ENCODE measurements around the gene OPN4. TPM values are rescaled to one million over a fixed set of nuclear protein-coding genes. Genes with fewer than 3 reads are reported as not detected.
"Not testable (repeated sequence)": the region's sequence is repeated elsewhere in the genome, so short reads cannot be mapped to it uniquely, and the experiment has no call there.

The OPN4 gene, protein sequence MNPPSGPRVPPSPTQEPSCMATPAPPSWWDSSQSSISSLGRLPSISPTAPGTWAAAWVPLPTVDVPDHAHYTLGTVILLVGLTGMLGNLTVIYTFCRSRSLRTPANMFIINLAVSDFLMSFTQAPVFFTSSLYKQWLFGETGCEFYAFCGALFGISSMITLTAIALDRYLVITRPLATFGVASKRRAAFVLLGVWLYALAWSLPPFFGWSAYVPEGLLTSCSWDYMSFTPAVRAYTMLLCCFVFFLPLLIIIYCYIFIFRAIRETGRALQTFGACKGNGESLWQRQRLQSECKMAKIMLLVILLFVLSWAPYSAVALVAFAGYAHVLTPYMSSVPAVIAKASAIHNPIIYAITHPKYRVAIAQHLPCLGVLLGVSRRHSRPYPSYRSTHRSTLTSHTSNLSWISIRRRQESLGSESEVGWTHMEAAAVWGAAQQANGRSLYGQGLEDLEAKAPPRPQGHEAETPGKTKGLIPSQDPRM
- total RNA-seq, result not detected

DNA sequence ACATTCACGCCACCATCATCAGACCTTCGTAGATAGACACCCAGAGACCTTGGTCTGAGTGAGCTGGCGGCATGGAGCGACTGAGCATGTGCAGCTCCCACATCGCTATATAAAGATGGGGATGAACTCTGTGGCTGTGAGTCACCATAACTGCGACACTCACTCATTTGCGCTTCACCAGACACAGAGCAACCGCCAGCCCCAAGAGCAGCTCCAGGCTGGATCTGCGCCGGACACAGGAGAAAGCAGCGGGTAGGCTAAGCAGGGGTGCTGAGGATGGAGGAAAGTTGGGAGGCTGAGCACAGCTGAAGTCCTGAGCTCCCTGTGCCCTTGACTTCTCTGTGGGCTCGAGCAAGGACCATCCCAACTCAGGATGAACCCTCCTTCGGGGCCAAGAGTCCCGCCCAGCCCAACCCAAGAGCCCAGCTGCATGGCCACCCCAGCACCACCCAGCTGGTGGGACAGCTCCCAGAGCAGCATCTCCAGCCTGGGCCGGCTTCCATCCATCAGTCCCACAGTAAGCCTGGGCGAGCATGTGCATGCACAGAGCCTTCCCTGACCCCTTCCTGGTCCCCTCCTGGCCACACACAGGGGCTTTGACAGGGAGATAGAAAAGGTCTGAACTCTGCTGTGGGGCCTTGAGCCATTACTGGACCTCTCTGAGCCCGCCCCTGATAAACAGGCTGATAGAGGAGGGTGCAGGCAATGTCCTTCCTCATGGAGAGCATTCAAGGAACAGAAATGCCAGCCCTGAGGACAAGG is at the start of gene OPN4:
OPN4 (plus strand) TSS at position 137 of the 762 bp plus-strand sequence; CDS start at position 374, 237 bp downstream.
- DNase-seq, result no peak

DNA sequence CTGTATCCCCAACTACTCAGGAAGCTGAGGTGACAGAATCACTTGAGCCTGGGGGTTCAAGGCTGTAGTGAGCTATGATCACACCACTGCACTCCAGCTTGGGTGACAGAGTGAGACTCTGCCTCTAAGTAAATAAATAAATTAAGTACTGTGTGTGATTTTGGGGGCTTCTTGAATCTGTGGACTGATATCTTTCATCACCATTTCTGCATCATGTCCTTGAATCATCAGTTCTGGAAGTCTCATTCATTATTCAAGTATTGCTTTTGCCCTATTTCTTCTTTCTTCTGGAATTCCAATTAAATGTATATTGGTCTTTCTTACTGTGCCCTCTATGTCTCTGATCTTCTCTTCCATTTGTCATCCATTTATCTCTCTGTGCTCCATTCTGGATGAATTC is 46.7 kb upstream of the OPN4 start:
- Mint-ChIP-seq H3K36me3 (ENCODE audit: insufficient read depth in 2 of 2) (peaks cover 0 to 1% of the 10 kb centered on the region in 2 donors), H3K27me3 (ENCODE audit: low read depth) (peaks cover 15% of the 10 kb centered on the region), H3K9me3 (peaks cover 2% of the 10 kb centered on the region in 2 donors), H3K4me3 (no peak overlapping the region), H3K4me1 (ENCODE audit: low read depth) (no peaks in the 10 kb centered on the region), H3K27ac (no peak overlapping the region)
- DNase-seq (no peak), ATAC-seq (replicated peaks in 1 of 2) (no peak)

More for the DNA sequence above, at the start of gene OPN4:
- Mint-ChIP-seq H3K4me3 (no peak within 1 kb of the TSS), H3K27ac (no peak within 1 kb of the TSS), H3K9me3 (no peaks in the 10 kb centered on the region), H3K4me1 (ENCODE audit: low read depth) (no peaks in the 10 kb centered on the region), H3K27me3 (ENCODE audit: low read depth) (no peaks in the 10 kb centered on the region), H3K36me3 (ENCODE audit: insufficient read depth in 2 of 2) (no peaks in the 10 kb centered on the region)
- no peak for ATAC-seq (replicated peaks in 1 of 2)

DNA sequence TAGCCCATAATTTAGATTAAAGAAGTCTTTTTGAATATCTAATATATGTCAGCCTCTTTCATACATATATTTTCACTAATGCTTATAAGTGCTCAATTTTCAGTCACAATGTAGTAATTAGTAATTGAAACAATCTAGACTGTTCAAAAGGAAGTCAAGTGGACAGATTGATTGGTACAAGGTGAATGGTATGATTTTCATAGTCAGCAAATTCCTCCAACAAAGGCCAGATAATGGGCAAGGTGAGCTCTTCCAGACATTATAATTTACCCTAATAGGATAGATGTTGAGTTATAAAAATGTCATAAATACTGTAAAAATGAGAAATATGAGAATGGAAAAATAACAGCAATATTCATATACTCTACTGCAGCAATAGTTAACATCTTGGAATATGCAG is 44.4 kb upstream of the OPN4 start:
- Mint-ChIP-seq H3K27me3 (ENCODE audit: low read depth) (peaks cover 20% of the 10 kb centered on the region), H3K27ac (no peak overlapping the region), H3K4me3 (no peak overlapping the region), H3K9me3 (peaks cover 2% of the 10 kb centered on the region in 2 donors), H3K36me3 (ENCODE audit: insufficient read depth in 2 of 2) (peaks cover 0 to 1% of the 10 kb centered on the region in 2 donors), H3K4me1 (ENCODE audit: low read depth) (no peaks in the 10 kb centered on the region)
- ATAC-seq (replicated peaks in 1 of 2) (no peak), DNase-seq (no peak)

DNA sequence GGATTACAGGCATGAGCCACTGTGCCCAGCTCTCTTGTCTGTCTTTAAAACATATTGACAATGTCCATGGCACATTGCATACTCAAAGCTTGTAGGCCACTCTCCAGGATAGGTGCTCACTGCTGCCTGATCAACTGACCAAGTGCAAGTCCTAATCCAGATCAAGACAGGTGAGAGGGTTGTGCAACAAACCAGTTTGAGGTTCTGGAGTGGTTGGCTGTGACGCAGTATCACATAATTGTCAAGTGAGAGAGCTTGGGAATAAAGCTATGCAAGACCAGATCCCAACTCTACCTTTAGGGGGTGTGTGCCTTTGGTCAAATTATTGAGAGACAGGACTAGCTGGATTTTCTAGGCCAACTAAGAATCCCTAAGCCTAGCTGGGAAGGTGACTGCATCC is 43.0 kb upstream of the OPN4 start:
- Mint-ChIP-seq H3K9me3 (peaks cover 2 to 4% of the 10 kb centered on the region in 2 donors), H3K27me3 (ENCODE audit: low read depth) (peaks cover 20% of the 10 kb centered on the region), H3K4me1 (ENCODE audit: low read depth) (no peaks in the 10 kb centered on the region), H3K36me3 (ENCODE audit: insufficient read depth in 2 of 2) (peaks cover 0 to 1% of the 10 kb centered on the region in 2 donors), H3K4me3 (no peak overlapping the region), H3K27ac (no peak overlapping the region)
- ATAC-seq (replicated peaks in 1 of 2) (no peak), DNase-seq (no peak)

DNA sequence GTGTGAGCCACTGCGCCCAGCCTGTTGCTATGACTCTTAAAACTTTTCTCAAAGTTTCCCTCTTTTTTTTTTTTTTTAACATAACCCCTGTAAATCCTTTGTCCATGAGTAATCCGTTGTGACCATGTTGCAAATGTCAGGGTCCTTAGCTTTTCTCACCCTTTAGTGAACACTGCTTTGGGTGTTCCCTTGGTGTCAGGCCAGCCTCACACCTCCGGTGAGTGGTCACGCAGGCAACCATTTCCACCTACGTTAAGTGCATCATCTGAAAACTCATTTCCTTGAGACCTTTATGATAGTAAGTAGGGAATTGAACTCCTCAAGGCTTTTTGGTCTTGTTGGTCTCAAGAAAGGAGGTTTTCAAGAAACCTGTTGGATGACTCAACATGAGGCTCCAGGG is 41.3 kb upstream of the OPN4 start:
- H3K4me3 Mint-ChIP-seq, result no peak overlapping the region
- H3K4me1 Mint-ChIP-seq (ENCODE audit: low read depth), result no peaks in the 10 kb centered on the region
- peaks cover 1 to 4% of the 10 kb centered on the region in 2 donors for H3K9me3 Mint-ChIP-seq
- peaks cover 20% of the 10 kb centered on the region for H3K27me3 Mint-ChIP-seq (ENCODE audit: low read depth)
- no peaks in the 10 kb centered on the region for H3K36me3 Mint-ChIP-seq (ENCODE audit: insufficient read depth in 2 of 2)
- ATAC-seq (replicated peaks in 1 of 2) (no peak), DNase-seq (no peak)
- H3K27ac Mint-ChIP-seq, result no peak overlapping the region

DNA sequence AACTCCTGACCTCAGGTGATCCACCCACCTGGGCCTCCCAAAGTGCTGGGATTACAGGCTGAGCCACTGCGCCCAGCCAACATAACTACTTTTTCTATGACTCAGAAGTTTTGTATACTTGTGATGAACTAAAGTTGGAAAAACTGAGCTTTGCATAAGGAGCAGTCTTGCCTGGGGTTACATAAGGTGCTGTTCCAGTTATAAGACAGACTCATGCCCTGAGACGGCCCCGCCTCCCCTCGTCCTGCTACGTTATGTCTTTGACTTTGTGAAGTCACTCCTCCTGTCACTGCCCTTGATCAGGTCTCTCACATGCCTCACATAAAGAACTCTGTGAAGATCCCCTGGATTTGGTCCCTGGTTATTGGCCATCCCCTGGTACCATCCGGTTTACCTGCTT is 40.4 kb upstream of the OPN4 start:
- Mint-ChIP-seq H3K9me3 (peaks cover 0 to 4% of the 10 kb centered on the region in 2 donors), H3K27ac (no peak overlapping the region), H3K27me3 (ENCODE audit: low read depth) (peaks cover 16% of the 10 kb centered on the region), H3K4me1 (ENCODE audit: low read depth) (no peaks in the 10 kb centered on the region), H3K36me3 (ENCODE audit: insufficient read depth in 2 of 2) (no peaks in the 10 kb centered on the region), H3K4me3 (no peak overlapping the region)
- no peak for ATAC-seq (replicated peaks in 1 of 2)
- DNase-seq, result no peak

DNA sequence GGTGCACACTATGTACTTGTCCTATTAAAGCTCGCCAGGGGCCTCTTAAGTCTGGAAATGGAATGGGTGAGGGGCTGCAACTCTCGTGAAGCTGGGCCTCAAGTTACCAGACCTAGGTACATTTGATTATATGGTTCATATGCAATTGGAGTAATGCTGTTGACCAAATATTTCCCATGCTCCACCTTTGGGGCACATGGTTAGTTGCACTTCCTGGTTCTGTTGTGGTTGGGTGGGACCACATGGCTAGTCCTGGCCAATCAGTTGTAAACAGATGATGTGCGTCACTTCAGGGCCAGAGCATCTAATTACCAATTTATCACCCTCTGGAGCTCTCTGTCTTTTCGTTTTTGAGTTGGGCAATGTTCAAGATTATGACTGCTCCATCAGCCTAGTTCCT is 39.5 kb upstream of the OPN4 start:
- H3K9me3 Mint-ChIP-seq, result peaks cover 0 to 4% of the 10 kb centered on the region in 2 donors
- no peak overlapping the region for H3K4me3 Mint-ChIP-seq
- DNase-seq (no peak), ATAC-seq (replicated peaks in 1 of 2) (no peak)
- H3K4me1 Mint-ChIP-seq (ENCODE audit: low read depth), result no peaks in the 10 kb centered on the region
- H3K27me3 Mint-ChIP-seq (ENCODE audit: low read depth), result peaks cover 16% of the 10 kb centered on the region
- no peak overlapping the region for H3K27ac Mint-ChIP-seq
- H3K36me3 Mint-ChIP-seq (ENCODE audit: insufficient read depth in 2 of 2), result no peaks in the 10 kb centered on the region

DNA sequence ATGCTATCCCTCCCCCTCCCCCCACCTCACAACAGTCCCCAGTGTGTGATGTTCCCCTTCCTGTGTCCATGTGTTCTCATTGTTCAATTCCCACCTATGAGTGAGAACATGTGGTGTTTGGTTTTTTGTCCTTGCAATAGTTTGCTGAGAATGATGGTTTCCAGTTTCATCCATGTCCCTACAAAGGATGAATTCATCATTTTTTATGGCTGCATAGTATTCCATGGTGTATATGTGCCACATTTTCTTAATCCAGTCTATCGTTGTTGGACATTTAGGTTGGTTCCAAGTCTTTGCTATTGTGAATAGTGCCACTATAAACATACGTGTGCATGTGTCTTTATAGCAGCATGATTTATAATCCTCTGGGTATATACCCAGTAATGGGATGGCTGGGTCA is 37.1 kb upstream of the OPN4 start:
- not testable (repeated sequence) for H3K4me3 Mint-ChIP-seq; DNase-seq; H3K36me3 Mint-ChIP-seq (ENCODE audit: insufficient read depth in 2 of 2); H3K9me3 Mint-ChIP-seq; ATAC-seq (replicated peaks in 1 of 2); H3K27ac Mint-ChIP-seq; H3K4me1 Mint-ChIP-seq (ENCODE audit: low read depth)
- peaks cover 11% of the 10 kb centered on the region for H3K27me3 Mint-ChIP-seq (ENCODE audit: low read depth)

DNA sequence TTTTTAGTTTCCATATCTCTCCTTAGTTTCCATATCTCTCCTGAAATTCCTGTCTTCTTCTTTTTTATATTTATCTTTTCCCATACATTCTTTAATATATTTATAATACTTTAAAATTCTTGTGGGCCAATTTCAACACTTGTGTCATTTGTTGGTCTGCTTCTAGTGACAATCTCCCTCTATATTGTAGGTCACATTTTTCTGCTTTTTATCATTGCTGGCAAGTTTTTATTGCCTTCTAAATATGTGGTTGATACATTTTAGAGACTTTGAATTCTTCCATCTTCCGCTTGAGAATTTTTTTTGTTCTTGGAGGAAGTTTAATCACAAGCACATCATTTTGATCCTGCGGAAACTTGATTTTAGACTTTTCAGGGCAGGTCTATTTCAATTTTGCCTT is 26.0 kb upstream of the OPN4 start:
- H3K4me3 Mint-ChIP-seq, result no peak overlapping the region
- no peak overlapping the region for H3K27ac Mint-ChIP-seq
- peaks cover 27% of the 10 kb centered on the region for H3K27me3 Mint-ChIP-seq (ENCODE audit: low read depth)
- ATAC-seq (replicated peaks in 1 of 2), result no peak
- no peak for DNase-seq
- H3K9me3 Mint-ChIP-seq, result no peaks in the 10 kb centered on the region
- H3K4me1 Mint-ChIP-seq (ENCODE audit: low read depth), result no peaks in the 10 kb centered on the region
- H3K36me3 Mint-ChIP-seq (ENCODE audit: insufficient read depth in 2 of 2), result no peaks in the 10 kb centered on the region

DNA sequence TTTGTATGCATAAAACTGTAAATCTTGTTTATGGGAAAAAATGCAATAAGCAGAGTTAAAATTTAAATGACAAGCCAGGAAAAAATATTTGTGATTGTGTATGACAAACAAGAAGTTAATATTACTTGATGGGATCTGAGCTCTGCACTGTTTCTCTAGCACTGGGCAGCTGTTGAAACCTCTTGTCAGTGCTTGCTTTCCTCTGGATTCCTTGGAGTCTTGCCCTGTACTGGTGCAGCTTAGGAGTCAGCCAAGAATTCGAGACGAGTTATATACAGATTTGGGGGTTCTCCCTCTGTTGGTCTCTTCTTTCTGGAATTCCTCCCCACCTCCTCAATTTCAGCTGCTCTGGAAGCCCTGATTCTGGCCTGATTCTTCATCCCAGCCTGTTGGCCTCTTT is 24.3 kb upstream of the OPN4 start:
- DNase-seq, result no peak
- H3K36me3 Mint-ChIP-seq (ENCODE audit: insufficient read depth in 2 of 2), result no peaks in the 10 kb centered on the region

DNA sequence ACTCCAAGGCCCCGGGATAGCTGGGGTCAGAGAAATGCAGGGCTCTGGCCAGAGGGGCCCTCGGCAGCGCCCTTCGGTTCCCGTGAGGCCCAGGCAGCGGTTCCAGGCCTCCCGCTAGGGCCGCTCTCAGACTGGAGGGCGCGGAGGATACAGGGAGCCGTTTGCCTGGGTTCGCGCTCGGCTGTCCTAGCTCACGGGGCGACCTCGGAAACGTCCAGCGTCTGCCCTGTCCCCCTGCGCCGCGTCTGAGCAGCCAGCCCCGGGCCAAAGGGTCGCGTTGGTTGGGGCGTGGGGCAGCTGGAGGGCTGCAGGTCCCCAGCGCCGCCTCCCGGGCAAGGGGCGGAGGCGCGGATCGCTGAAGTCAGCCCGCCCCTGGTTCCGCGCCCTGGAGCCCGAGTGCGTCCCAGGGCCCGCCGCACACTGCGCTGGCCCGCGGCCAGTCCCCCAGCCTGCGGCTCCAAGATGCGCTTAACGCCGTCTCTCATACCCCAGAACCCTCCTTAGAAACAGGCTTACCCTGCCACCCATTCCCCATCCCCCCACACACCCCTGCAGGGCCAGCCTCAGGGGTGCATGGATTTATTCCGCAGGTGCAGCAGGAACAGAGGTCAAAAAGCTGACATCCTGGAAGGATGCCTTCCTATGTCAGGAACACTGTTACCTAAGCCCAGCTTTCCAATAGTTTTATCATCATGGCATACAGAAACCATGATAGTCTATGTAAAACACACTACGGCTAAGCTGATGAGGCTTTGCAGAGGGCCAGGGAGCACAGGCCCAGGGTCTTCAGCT is 22.1 kb upstream of the OPN4 start:
- DNase-seq (peak; percentile 6 to 9), ATAC-seq (replicated peaks in 1 of 2) (peak; percentile 29 to 57)
- Mint-ChIP-seq H3K27me3 (ENCODE audit: low read depth) (peaks cover 62% of the 10 kb centered on the region), H3K27ac (no peak overlapping the region), H3K36me3 (ENCODE audit: insufficient read depth in 2 of 2) (no peaks in the 10 kb centered on the region), H3K9me3 (no peaks in the 10 kb centered on the region), H3K4me1 (ENCODE audit: low read depth) (no peaks in the 10 kb centered on the region), H3K4me3 (peak overlapping the region in 1 of 2 donors; percentile 40)

More for the DNA sequence above, 24.3 kb upstream of the OPN4 start:
- no peaks in the 10 kb centered on the region for H3K9me3 Mint-ChIP-seq
- H3K4me3 Mint-ChIP-seq, result no peak overlapping the region
- peaks cover 42% of the 10 kb centered on the region for H3K27me3 Mint-ChIP-seq (ENCODE audit: low read depth)
- H3K27ac Mint-ChIP-seq, result no peak overlapping the region
- no peaks in the 10 kb centered on the region for H3K4me1 Mint-ChIP-seq (ENCODE audit: low read depth)
- ATAC-seq (replicated peaks in 1 of 2), result no peak

DNA sequence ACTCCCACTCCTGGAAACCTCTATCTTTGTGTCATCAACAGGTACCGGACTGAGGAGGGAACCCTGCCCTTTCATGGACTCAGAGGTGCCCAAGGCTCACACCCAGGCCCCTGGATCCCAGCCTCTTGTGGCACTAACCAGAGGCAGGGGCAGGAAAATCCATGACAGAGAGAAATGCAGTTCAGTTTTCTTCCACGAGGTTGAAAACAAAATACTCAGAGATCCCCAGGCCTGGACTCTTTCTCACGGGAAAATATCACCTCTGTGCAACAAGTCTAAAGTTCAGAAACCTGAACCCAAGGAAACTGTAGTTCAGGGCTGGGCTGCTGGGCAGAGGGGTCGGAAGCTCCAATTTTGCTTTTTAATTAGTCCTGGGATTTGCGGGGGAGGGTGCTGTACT is 21.4 kb upstream of the OPN4 start:
- Mint-ChIP-seq H3K4me3 (no peak overlapping the region), H3K27ac (no peak overlapping the region), H3K27me3 (ENCODE audit: low read depth) (peaks cover 67% of the 10 kb centered on the region), H3K9me3 (no peaks in the 10 kb centered on the region), H3K4me1 (ENCODE audit: low read depth) (no peaks in the 10 kb centered on the region), H3K36me3 (ENCODE audit: insufficient read depth in 2 of 2) (no peaks in the 10 kb centered on the region)
- no peak for ATAC-seq (replicated peaks in 1 of 2)
- DNase-seq, result no peak

DNA sequence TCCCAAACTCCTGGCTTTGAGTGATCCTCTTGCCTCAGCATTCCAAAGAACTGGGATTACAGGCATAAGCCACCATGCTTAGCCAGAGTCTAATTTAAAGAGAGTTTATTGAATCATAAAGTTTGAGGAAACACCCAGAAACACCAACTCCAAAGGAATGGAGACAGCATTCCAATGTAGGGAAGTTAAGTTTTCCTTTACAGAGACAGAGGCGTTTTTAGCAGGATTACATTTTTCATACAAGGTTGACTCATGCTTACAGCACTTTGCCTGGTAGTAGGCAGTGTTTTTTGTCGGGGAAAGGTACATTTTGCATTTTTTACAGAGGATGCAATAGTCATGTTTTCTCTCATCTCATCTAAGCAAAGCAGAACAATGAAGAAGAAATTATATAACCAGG is 18.9 kb upstream of the OPN4 start:
- no peak overlapping the region for H3K27ac Mint-ChIP-seq
- H3K4me1 Mint-ChIP-seq (ENCODE audit: low read depth), result no peaks in the 10 kb centered on the region
- ATAC-seq (replicated peaks in 1 of 2) (no peak), DNase-seq (no peak)
- H3K9me3 Mint-ChIP-seq, result peaks cover 0 to 2% of the 10 kb centered on the region in 2 donors
- no peak overlapping the region for H3K4me3 Mint-ChIP-seq
- peaks cover 70% of the 10 kb centered on the region for H3K27me3 Mint-ChIP-seq (ENCODE audit: low read depth)
- peaks cover 0 to 3% of the 10 kb centered on the region in 2 donors for H3K36me3 Mint-ChIP-seq (ENCODE audit: insufficient read depth in 2 of 2)

All from activated T-cell treated with anti-CD3 and anti-CD28 coated beads, Interleukin-2, amount 50 U/mL, for 72 hours (primary cell).